ENCODE results near the gene SIM2.

SIM2 gene

DNA sequence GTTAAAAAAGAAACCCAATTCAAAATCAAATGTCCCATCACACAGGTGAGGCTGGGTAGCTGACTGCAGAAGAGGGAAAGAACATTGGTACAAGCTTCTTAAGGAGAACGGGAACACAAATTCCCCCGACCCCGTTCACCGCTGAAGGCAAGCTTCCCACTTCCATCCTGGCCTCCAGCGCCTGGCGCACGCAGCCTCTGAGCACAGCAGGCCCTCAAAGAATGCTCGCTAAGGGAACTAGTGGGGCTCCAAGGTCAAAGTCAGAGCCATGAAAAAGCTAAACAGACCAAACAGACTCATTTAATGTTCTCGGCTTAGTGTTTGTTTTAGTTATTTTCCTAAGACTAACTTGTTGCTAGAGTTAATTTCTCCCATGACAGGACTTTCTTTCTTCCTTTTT is 63.7 kb downstream of the SIM2 start:
- no peak overlapping the region for H3K4me3 ChIP-seq (replicated peaks; ENCODE audit: low read depth, low read length)
- TF ChIP-seq, protein P1, sequence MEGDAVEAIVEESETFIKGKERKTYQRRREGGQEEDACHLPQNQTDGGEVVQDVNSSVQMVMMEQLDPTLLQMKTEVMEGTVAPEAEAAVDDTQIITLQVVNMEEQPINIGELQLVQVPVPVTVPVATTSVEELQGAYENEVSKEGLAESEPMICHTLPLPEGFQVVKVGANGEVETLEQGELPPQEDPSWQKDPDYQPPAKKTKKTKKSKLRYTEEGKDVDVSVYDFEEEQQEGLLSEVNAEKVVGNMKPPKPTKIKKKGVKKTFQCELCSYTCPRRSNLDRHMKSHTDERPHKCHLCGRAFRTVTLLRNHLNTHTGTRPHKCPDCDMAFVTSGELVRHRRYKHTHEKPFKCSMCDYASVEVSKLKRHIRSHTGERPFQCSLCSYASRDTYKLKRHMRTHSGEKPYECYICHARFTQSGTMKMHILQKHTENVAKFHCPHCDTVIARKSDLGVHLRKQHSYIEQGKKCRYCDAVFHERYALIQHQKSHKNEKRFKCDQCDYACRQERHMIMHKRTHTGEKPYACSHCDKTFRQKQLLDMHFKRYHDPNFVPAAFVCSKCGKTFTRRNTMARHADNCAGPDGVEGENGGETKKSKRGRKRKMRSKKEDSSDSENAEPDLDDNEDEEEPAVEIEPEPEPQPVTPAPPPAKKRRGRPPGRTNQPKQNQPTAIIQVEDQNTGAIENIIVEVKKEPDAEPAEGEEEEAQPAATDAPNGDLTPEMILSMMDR (IDR thresholded peaks at IDR 0.05; ENCODE audit: low read depth, low read length, missing control alignments), result no peak
- DNase-seq (ENCODE audit: extremely low read depth, low read depth), result no peak

DNA sequence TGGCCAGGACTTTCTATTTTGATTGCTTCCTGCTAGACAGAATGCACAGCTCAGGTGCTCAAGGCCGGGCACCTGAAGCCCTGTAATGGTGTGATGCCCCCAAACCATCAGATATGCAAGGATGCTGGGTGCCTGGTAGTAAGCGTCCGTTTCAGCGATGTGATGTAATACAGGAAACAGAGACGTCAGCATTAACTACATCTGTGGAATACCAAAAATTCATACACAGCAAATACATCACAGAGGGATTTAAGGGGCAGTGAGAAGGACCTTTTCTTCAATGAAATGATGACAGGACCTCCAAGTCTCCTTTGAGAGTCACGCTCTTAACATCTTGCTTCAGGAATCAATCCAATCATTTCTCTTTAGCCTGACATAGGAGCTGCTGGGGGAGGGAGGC is 64.4 kb downstream of the SIM2 start:
- TF ChIP-seq, protein P1 (IDR thresholded peaks at IDR 0.05; ENCODE audit: low read depth, low read length, missing control alignments), result no peak
- H3K4me3 ChIP-seq (replicated peaks; ENCODE audit: low read depth, low read length), result no peak overlapping the region
- no peak for DNase-seq (ENCODE audit: extremely low read depth, low read depth)

DNA sequence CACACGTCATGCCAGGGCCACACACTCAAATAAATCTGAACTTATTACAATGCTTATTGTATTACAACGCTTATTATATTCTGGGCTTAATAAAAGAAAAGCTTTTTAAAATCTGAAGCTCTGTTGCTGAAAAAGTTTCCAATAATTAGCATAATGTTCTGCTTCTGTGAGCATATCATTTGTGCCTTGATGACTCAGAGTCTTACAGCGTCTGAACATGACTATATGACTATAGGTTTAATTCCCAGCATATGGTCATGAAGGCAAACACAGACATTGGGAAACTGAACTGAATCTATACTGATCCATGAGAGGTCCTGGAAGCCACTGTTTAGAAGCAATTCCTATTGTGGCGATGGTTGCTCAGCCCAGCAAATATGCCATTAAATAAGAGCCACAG is 66.3 kb downstream of the SIM2 start:
- no peak for DNase-seq (ENCODE audit: extremely low read depth, low read depth)
- TF ChIP-seq, protein P1 (IDR thresholded peaks at IDR 0.05; ENCODE audit: low read depth, low read length, missing control alignments), result no peak

DNA sequence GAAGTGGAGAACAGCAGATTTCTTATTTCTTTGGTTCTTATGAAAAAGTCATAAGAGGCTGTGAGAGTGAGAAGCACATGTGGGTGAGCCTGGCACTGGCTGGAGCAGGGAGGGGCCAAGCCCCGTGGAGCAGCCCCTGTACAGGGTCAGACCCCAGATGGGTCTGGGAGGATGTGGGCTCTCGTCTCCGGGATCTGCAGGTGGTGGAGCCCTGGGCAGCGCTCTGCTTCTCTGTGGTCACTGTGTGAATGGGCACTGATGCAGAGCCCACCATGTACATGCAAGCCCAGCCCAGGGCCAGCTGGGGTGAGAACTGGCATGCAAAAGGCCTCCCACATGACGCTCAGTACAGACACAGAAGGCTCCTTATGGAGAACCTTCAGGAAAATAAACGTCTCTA is 67.6 kb downstream of the SIM2 start:
- TF ChIP-seq, protein P1 (IDR thresholded peaks at IDR 0.05; ENCODE audit: low read depth, low read length, missing control alignments), result no peak
- no peak for DNase-seq (ENCODE audit: extremely low read depth, low read depth)
- no peak overlapping the region for H3K4me3 ChIP-seq (replicated peaks; ENCODE audit: low read depth, low read length)

More for the DNA sequence above, 66.3 kb downstream of the SIM2 start:
- H3K4me3 ChIP-seq (replicated peaks; ENCODE audit: low read depth, low read length), result no peak overlapping the region

DNA sequence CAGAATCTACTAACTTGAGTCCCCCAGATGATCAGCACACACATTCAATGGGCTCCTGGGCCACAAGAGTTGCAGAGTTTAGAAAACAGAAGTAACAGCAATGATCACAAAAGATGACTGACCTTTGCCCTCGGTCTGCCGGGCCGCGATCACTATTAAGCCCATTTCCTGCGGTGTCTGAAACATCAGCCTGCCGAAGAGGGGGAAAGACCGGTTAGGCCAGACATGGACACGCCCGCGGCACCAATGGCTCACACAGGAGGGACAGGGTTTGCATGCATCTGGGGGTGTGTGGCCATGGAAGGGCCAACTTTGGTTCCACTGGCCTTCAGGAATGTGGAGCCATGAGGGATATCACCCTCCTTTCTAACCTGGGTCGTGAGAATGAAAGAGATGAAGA is 68.2 kb downstream of the SIM2 start:
- H3K4me3 ChIP-seq (replicated peaks; ENCODE audit: low read depth, low read length), result no peak overlapping the region
- TF ChIP-seq, protein P1 (IDR thresholded peaks at IDR 0.05; ENCODE audit: low read depth, low read length, missing control alignments), result no peak
- DNase-seq (ENCODE audit: extremely low read depth, low read depth), result no peak

DNA sequence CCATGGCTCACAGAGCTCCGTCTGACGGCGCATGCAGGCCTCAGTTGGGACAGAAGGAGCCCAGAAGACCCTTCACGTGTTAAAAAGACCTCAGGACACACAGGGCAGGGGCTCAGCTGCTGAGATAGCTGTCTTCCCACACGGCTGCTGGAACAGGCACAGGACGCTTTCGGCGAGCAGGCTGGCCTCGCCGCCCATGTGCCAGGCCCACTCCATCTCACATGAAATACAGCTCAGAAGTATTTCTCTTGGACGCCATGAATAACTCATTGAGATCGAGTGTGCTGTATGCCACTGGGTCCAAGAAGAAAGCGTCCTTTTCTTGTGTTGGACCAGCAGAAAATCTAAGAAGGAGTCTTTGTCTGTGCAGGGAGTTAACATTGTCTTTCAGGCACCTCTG is 69.6 kb downstream of the SIM2 start:
- no peak overlapping the region for H3K4me3 ChIP-seq (replicated peaks; ENCODE audit: low read depth, low read length)
- no peak for DNase-seq (ENCODE audit: extremely low read depth, low read depth)
- TF ChIP-seq, protein P1 (IDR thresholded peaks at IDR 0.05; ENCODE audit: low read depth, low read length, missing control alignments), result no peak

Measured in HFF-Myc (cell line).